NCI-H2227 treated with DMSO at 0.1 percent for 48 hours (cell line): ENCODE measurements around the gene KIRREL3.

Experiments
- DNase-seq: peaks from one replicate; lab custom pipeline; 2025; lab: John Stamatoyannopoulos, UW

Gene KIRREL3

GRCh38 chr11:126510621-126511370 is 489.8 kb downstream of the KIRREL3 start:
- no peak for DNase-seq

GRCh38 chr11:126507646-126508045 is 492.9 kb downstream of the KIRREL3 start:
- DNase-seq, result no peak

- no peak for DNase-seq
Observed at GRCh38 chr11:126506789-126507188, 493.8 kb downstream of the KIRREL3 start.

GRCh38 chr11:126502982-126503381 is 497.6 kb downstream of the KIRREL3 start:
- no peak for DNase-seq

GRCh38 chr11:126502159-126502558 is 498.4 kb downstream of the KIRREL3 start:
- DNase-seq, result no peak

- DNase-seq, result no peak
Observed at GRCh38 chr11:126501641-126502040, 498.9 kb downstream of the KIRREL3 start.

GRCh38 chr11:126500981-126501380 is 499.6 kb downstream of the KIRREL3 start:
- no peak for DNase-seq

- DNase-seq, result no peak
Observed at GRCh38 chr11:126499131-126499752, 501.3 kb downstream of the KIRREL3 start.

- no peak for DNase-seq
Observed at GRCh38 chr11:126498281-126498680, 502.3 kb downstream of the KIRREL3 start.

GRCh38 chr11:126497581-126498122 is 502.9 kb downstream of the KIRREL3 start:
- no peak for DNase-seq

GRCh38 chr11:126496576-126497337 is 503.8 kb downstream of the KIRREL3 start:
- DNase-seq, result no peak

- no peak for DNase-seq
Observed at GRCh38 chr11:126495281-126496220, 505.0 kb downstream of the KIRREL3 start.

GRCh38 chr11:126494831-126495230 is 505.7 kb downstream of the KIRREL3 start:
- no peak for DNase-seq

GRCh38 chr11:126492331-126493082 is 508.1 kb downstream of the KIRREL3 start:
- no peak for DNase-seq

- no peak for DNase-seq
Observed at GRCh38 chr11:126491092-126491491, 509.5 kb downstream of the KIRREL3 start.

GRCh38 chr11:126489836-126490660 is 510.5 kb downstream of the KIRREL3 start:
- DNase-seq, result no peak

- DNase-seq, result no peak
Observed at GRCh38 chr11:126488591-126489370, 511.8 kb downstream of the KIRREL3 start.

GRCh38 chr11:126487711-126488110 is 512.9 kb downstream of the KIRREL3 start:
- DNase-seq, result no peak
